HS-27A (cell line): Measurements from ENCODE around the gene WNT6.

Experiments used
- DNase-seq: peaks from one replicate; pipeline ENCODE4 v3.0.0-alpha.2; 2012; ENCODE audit warnings: low read depth, missing footprints

The WNT6 gene

GRCh38 chr2:218859556-218859987, at the start of gene WNT6:
Gene WNT6 (plus strand): TSS chr2:218859805. CDS start chr2:218860038, 233 bp downstream.
- no peak for DNase-seq

- DNase-seq = no peak
Observed at GRCh38 chr2:218810256-218810655, 49.3 kb upstream of the WNT6 start.

GRCh38 chr2:218811382-218811781, 48.2 kb upstream of the WNT6 start:
- DNase-seq = no peak

GRCh38 chr2:218812096-218812815, 47.3 kb upstream of the WNT6 start:
- no peak for DNase-seq

- no peak for DNase-seq
Observed at GRCh38 chr2:218812861-218813260, 46.7 kb upstream of the WNT6 start.

- DNase-seq = no peak
Observed at GRCh38 chr2:218813771-218814460, 45.7 kb upstream of the WNT6 start.

GRCh38 chr2:218814540-218815243, 44.9 kb upstream of the WNT6 start:
- DNase-seq = no peak

GRCh38 chr2:218815244-218815637, 44.4 kb upstream of the WNT6 start:
- no peak for DNase-seq

GRCh38 chr2:218815649-218816048, 44.0 kb upstream of the WNT6 start:
- DNase-seq = no peak

- DNase-seq = no peak
Observed at GRCh38 chr2:218816561-218817011, 43.0 kb upstream of the WNT6 start.

GRCh38 chr2:218819093-218819492, 40.5 kb upstream of the WNT6 start:
- no peak for DNase-seq

GRCh38 chr2:218820746-218821369, 38.7 kb upstream of the WNT6 start:
- no peak for DNase-seq

GRCh38 chr2:218821605-218822211, 37.9 kb upstream of the WNT6 start:
- DNase-seq = no peak

- no peak for DNase-seq
Observed at GRCh38 chr2:218822622-218823021, 37.0 kb upstream of the WNT6 start.

GRCh38 chr2:218823196-218823855, 36.3 kb upstream of the WNT6 start:
- no peak for DNase-seq

GRCh38 chr2:218824004-218824403, 35.6 kb upstream of the WNT6 start:
- DNase-seq = no peak

- DNase-seq = no peak
Observed at GRCh38 chr2:218826791-218827190, 32.8 kb upstream of the WNT6 start.

GRCh38 chr2:218827701-218828476, 31.7 kb upstream of the WNT6 start:
- DNase-seq = no peak

GRCh38 chr2:218828477-218828778, 31.2 kb upstream of the WNT6 start:
- DNase-seq = no peak

GRCh38 chr2:218829868-218830451, 29.6 kb upstream of the WNT6 start:
- DNase-seq = no peak
